Raji (cell line): Measurements from ENCODE around the gene MPPED1.

Experiments
- POLR2A ChIP-seq: IDR thresholded peaks from 2 replicates; pipeline ENCODE4 v1.6.1; 2011; ENCODE audit warnings: low read depth, low read length, control low read depth; ENCODE audit not compliant: insufficient read depth

MPPED1 gene

DNA sequence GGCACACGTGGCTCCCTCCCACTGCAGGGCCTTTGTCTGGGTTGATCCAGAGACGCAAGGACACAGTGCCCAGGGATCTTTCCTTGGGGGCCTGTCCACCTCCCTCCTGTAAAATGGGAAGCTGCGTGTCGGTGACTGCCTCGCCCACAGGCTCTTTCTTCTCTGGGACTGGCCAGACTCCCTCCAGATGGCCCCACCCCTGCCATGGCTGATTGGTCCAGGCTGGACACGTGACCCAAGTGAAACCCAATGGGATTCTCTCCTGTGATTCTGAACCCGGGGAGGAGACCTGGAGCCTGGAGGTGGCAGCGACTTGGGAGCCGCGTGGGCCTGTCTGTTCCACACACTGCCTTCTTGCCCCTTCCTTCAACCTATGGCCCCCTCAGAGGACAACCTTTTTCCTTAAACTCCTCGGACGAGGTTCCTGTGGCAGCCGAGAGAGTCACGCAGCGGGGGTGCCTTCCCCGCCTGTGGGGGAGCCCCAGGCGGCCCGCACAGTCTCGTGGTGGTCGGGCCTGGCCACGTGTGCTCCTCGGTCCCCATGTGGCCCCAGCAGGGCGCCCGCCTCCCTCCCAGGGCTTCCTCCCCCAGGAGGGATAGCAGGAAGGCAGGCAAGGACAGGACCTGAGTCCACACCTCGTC is 12.4 kb upstream of the MPPED1 start:
- TF ChIP-seq POLR2A, result no peak

DNA sequence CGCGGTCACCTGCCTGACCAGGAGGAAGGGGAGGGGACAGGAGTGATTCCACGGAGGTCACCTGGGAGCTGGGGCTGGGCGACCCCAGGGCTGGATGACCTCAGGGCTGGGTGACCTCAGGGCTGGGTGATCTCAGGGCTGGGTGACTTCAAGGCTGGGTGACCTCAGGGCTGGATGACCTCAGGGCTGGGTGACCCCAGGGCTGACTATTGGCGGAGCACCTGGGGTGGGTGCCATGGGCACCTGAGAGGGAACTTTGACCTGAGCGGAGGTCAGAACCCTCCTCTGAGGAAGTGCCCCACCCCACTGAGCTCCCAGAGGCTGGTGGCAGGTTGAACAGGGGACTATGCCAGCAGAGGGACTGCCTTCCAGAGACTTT is 11.8 kb upstream of the MPPED1 start:
- no peak for TF ChIP-seq POLR2A

- no peak for TF ChIP-seq POLR2A
Measured at GRCh38 chr22:43400449-43400848, 11.4 kb upstream of the MPPED1 start.

- no peak for TF ChIP-seq POLR2A
Measured at GRCh38 chr22:43401233-43401632, 10.6 kb upstream of the MPPED1 start.

GRCh38 chr22:43401661-43402060 is 10.2 kb upstream of the MPPED1 start:
- TF ChIP-seq POLR2A, result no peak

DNA sequence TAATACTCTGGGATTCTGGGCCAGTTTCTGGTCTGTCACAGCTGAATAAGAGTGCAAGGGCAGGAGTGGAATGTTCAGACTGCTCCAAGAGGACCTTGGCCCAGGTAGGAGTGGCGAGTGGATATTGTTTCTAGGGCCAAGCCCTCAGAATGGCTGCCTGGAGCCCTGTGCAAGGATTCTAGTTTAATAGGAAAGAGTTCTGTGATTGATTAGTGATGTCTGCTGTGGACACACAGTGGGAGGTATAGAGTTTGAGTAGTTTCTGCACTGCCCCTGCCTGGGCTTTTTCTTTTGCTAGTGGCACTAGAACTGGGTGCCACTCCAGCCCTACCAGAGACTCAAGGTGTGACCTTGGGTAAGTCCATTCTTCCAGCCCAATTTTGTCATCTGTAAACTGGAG is 9.7 kb upstream of the MPPED1 start:
- TF ChIP-seq POLR2A, result no peak

GRCh38 chr22:43404673-43405385 is 7.0 kb upstream of the MPPED1 start:
- TF ChIP-seq POLR2A, result no peak

GRCh38 chr22:43406186-43406790 is 5.5 kb upstream of the MPPED1 start:
- TF ChIP-seq POLR2A, result no peak

DNA sequence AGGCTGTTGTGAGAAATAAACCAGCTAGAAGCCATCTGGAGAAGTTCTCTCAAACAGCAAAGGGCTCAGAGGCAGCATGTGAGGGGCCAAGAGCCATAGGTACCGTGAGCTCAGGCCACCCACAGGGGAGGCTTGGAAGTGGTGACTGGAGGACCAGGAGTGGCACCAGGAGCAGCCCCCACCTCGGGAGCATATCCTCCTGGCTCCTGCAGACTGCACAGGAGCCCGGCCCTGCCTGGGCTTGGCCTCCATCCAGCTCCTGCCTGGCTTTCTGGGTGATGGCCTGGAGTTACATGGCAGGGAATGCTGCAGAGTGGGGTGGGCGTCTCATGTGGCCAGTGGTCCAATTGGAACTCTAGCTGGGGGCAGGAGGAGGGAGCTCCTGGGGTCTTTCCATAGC is 4.2 kb upstream of the MPPED1 start:
- TF ChIP-seq POLR2A, result no peak

DNA sequence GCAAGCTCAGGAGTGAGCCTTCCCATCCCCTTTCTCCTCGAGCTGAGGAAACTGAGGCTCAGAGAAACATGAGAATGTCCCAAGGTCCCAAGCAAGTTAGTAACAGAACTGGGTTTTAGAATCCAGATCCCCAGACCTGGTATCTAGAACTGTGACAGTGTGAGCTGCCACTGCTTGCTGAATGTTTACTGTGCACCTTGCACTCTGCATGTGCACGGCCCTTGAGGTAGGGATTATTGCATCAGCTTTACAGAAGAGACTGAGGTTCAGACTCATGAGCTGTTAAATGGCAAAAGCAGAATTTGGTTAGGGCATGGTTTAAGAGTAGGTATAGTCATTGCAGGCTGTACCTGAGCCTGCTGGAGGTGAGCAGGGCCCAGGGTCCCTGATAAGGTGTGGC is 3.8 kb upstream of the MPPED1 start:
- TF ChIP-seq POLR2A, result no peak

GRCh38 chr22:43409046-43409445 is 2.8 kb upstream of the MPPED1 start:
- TF ChIP-seq POLR2A, result no peak

DNA sequence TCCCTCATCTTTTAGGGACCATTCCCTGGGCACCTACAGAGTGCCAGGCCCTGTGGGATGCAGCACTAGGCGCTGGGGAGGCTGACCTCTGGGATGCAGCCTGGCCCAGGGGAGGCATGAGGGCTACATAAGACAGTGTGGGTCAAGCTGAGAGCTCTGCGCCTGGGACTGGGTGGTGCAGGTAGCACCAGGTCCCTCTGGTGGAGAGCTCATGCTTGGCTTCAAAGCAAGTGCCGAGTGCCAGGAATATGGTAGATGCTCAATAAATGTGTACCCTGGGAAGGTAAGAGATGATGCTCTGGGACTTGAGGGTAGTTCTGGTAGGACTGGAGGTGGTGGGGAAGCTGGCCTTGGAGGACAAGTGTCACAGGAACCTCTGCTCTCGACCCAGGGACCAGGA is 2.0 kb upstream of the MPPED1 start:
- no peak for TF ChIP-seq POLR2A

DNA sequence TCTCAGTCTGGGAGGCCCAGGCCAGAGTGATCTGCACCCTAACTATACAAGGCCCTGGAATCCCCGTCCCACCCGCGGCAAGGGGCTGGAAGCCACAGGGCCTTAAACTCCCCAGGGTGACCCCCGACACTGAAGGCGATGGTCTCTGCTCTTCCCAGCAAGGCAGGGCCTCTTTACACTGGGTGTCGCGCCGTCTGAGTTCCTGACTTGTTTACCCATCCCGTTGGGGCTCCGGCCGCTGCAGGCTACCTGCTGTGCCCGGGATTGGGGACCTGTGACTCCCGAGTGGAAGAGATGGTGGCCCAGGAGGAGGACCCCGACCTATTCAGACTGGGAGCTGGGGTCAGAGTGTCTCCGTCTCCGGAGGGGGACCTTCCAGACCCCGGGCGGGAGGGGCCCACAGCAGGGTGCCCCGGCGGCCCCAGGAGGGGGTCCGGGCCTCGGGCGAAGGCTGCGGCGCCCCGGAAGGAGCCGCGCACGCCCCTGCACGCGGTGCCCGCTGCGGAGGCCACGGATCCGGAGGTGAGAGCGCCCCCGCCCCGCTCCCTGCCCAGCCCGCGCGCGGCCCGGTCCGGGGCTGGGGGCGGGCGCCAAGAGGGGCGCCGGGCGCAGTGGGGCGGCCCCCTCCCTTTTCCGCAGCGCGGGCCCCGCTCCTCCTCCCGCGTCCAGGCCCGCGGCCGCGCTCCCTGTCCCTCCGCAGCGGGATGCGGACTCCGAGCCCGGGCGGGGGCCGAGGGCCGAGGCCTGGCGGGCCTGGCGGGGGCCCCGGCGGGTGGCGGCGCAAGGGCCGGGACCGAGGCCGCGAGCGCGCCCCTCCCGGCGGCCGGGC is 560 bp upstream of the MPPED1 start:
- TF ChIP-seq POLR2A, result no peak

- TF ChIP-seq POLR2A, result no peak
Measured at GRCh38 chr22:43412808-43413795, 1.3 kb downstream of the MPPED1 start.

DNA sequence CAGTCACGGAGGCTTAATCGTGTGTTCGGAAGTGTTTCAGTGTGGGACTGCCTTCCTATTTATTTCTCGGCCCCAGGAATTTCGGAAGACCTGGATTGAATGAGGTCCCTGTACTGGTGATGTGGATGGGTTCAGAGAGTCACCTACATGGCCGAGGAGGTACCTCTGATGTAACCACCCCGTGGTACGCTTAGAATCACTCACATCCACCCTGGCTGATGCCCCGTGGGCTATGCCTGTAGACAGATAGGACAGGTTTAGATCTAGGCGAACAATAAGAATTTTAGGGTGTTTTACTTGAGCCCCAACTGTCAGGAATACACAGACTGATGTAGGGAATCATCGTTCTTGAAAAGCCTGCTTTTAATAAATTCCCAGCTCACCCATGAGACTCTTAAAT is 2.0 kb downstream of the MPPED1 start:
- no peak for TF ChIP-seq POLR2A

GRCh38 chr22:43415681-43416080 is 3.9 kb downstream of the MPPED1 start:
- no peak for TF ChIP-seq POLR2A
